Parathyroid adenoma (tissue), 2 donors: ENCODE results near the gene GTF2B.
"Not testable (repeated sequence)": the region's sequence is repeated elsewhere in the genome, so short reads cannot be mapped to it uniquely, and the experiment has no call there.

ENCODE experiments used
- H2AFZ ChIP-seq: fragments of 300-600 bp; sonication (generic); one replicate; pipeline ENCODE4 v1.7.0; 2017; ENCODE audit warnings: antibody characterized with exemption, mild to moderate bottlenecking
- H3K27ac ChIP-seq: fragments of 300-600 bp; sonication (generic); one replicate; pipeline ENCODE4 v1.7.0; 2017
- H3K27me3 ChIP-seq: fragments of 300-600 bp; sonication (generic); one replicate; pipeline ENCODE4 v1.7.0; 2017; ENCODE audit warnings: low read length; ENCODE audit not compliant: control insufficient read depth, insufficient read depth
- H3K36me3 ChIP-seq: fragments of 300-600 bp; sonication (generic); one replicate; pipeline ENCODE4 v1.7.0; 2017; ENCODE audit warnings: low read length; ENCODE audit not compliant: control insufficient read depth, insufficient read depth
- H3K4me1 ChIP-seq: fragments of 300-600 bp; sonication (generic); one replicate; pipeline ENCODE4 v1.7.0; 2017; ENCODE audit warnings: control low read depth
- H3K4me2 ChIP-seq: fragments of 300-600 bp; sonication (generic); one replicate; pipeline ENCODE4 v1.7.0; 2017; ENCODE audit warnings: low read length
- H3K4me3 ChIP-seq: fragments of 300-600 bp; sonication (generic); one replicate; pipeline ENCODE4 v1.7.0; 2017; ENCODE audit warnings: low read depth, low read length
- H3K79me2 ChIP-seq: fragments of 300-600 bp; sonication (generic); one replicate; pipeline ENCODE4 v1.7.0; 2017; ENCODE audit warnings: control low read depth
- H3K9ac ChIP-seq: fragments of 300-600 bp; sonication (generic); one replicate; pipeline ENCODE4 v1.7.0; 2017; ENCODE audit warnings: mild to moderate bottlenecking
- H3K9me3 ChIP-seq: fragments of 300-600 bp; sonication (generic); one replicate; pipeline ENCODE4 v1.7.0; 2017; ENCODE audit warnings: low read length; ENCODE audit not compliant: control insufficient read depth
- CTCF ChIP-seq: fragments of 300-600 bp; sonication (generic); IDR thresholded peaks from one replicate; pipeline ENCODE4 v1.7.0; 2017; ENCODE audit warnings: antibody characterized with exemption, mild to moderate bottlenecking
- donor health status: primary hyperparathyroidism.

The GTF2B gene

DNA sequence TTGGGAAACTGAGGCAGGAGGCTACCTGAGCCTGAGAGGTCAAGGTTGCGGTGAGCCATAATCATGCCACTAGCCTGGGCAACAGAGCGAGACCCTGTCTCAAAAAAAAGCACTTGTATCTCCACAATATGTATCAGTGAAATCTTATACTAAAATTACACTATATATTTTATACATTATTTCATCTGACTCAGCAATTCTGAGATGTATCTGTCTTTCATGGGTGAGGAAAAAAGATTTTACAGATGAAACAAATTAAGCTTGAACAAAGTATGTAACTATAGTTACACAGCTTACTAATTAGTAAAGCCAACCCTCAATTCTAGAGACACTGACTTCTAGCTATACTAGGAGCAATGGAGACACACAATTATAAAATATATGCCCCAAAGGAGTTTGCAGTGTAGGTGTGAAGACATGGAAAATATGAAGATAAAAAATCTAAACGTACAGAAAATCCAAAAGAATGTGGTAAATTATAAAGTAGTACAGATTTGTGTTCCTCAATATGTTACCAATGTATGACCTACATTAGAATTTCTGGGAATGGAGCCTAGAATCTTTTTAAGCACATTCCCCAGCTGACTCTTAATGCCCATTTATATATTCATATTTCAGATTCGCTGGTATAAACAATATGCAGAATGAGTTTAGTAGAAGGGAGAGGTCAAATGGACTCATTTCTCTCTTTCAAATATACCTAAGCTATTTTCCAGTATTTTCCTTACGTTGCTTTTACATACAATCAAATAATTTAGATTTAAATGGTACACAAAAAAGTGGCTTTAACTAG lies 14.6 kb downstream of the GTF2B start:
- no peak overlapping the region for H3K27ac ChIP-seq
- no peak overlapping the region for H3K9ac ChIP-seq
- no peaks in the 10 kb centered on the region for H3K36me3 ChIP-seq

GRCh38 chr1:88875595-88875994 lies 15.8 kb downstream of the GTF2B start:
- no peak for TF ChIP-seq CTCF
- Histone ChIP-seq H3K9me3 (no peaks in the 10 kb centered on the region), H3K36me3 (no peaks in the 10 kb centered on the region), H3K4me2 (no peak overlapping the region), H3K27me3 (no peaks in the 10 kb centered on the region), H2AFZ (no peak overlapping the region), H3K4me3 (no peak overlapping the region), H3K9ac (no peak overlapping the region), H3K27ac (no peak overlapping the region), H3K4me1 (no peaks in the 10 kb centered on the region), H3K79me2 (peaks cover 19% of the 10 kb centered on the region)

More for the DNA sequence above, 14.6 kb downstream of the GTF2B start:
- Histone ChIP-seq H3K27me3 (no peaks in the 10 kb centered on the region), H2AFZ (no peak overlapping the region), H3K4me3 (no peak overlapping the region), H3K79me2 (peaks cover 15% of the 10 kb centered on the region), H3K4me1 (no peaks in the 10 kb centered on the region), H3K9me3 (no peaks in the 10 kb centered on the region), H3K4me2 (no peak overlapping the region)
- no peak for TF ChIP-seq CTCF

- H3K4me1 ChIP-seq, result no peaks in the 10 kb centered on the region
- TF ChIP-seq CTCF, result no peak
- no peak overlapping the region for H3K4me3 ChIP-seq
- no peaks in the 10 kb centered on the region for H3K27me3 ChIP-seq
- H3K36me3 ChIP-seq, result no peaks in the 10 kb centered on the region
- no peak overlapping the region for H2AFZ ChIP-seq
- no peak overlapping the region for H3K27ac ChIP-seq
- peaks cover 20% of the 10 kb centered on the region for H3K79me2 ChIP-seq
- no peak overlapping the region for H3K4me2 ChIP-seq
- H3K9ac ChIP-seq, result no peak overlapping the region
- no peaks in the 10 kb centered on the region for H3K9me3 ChIP-seq
These were observed 17.5 kb downstream of the GTF2B start for GRCh38 chr1:88873737-88874349.

DNA sequence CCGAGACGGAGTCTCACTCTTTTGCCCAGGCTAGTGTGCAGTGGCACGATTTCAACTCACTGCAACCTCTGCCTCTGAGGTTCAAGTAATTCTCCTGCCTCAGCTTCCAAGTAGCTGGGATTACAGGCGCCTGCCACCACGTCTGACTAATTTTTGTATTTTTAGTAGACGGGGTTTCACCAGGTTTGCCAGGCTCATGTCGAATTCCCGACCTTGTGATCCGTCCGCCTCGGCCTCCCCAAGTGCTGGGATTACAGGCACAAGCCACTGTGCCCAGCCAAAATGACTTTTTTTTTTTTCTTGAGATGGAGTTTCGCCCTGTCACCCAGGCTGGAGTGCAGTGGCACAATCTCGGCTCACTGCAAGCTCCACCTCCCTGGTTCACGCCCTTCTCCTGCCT lies 21.7 kb downstream of the GTF2B start:
- not testable (repeated sequence) for H3K27me3 ChIP-seq, H3K9ac ChIP-seq, H3K9me3 ChIP-seq, H3K4me1 ChIP-seq, H3K4me3 ChIP-seq, H3K4me2 ChIP-seq, H3K27ac ChIP-seq, H3K36me3 ChIP-seq, H2AFZ ChIP-seq
- peaks cover 22% of the 10 kb centered on the region for H3K79me2 ChIP-seq

- no peak overlapping the region for H3K27ac ChIP-seq
These were observed 23.4 kb downstream of the GTF2B start for GRCh38 chr1:88867743-88868521.

More at GRCh38 chr1:88867743-88868521, 23.4 kb downstream of the GTF2B start:
- Histone ChIP-seq H2AFZ (no peak overlapping the region), H3K4me1 (no peaks in the 10 kb centered on the region), H3K27me3 (no peaks in the 10 kb centered on the region), H3K4me3 (no peak overlapping the region), H3K9ac (no peak overlapping the region), H3K36me3 (no peaks in the 10 kb centered on the region), H3K4me2 (no peak overlapping the region), H3K9me3 (no peaks in the 10 kb centered on the region), H3K79me2 (peaks cover 19% of the 10 kb centered on the region)
- no peak for TF ChIP-seq CTCF
